Measurements from ENCODE around the gene COL17A1.

GRCh38 chr10:104072786-104073185 is 12.9 kb downstream of the COL17A1 start:
- TF ChIP-seq CTCF (IDR thresholded peaks at IDR 0.05) (no peak), EP300 (IDR thresholded peaks at IDR 0.05) (no peak)
